ENCODE data around the gene PCCB. TPM values are rescaled to one million over a fixed set of nuclear protein-coding genes. Genes with fewer than 3 reads are reported as not detected.

PCCB gene
- total and polyA plus RNA-seq, 2 donors (not counting 3 experiments of a cell fraction or from before 2014, with no cell fraction given): 28.6 to 36.5 TPM

- Histone ChIP-seq H4K20me1 (replicated peaks; ENCODE audit: control insufficient read depth, extremely low read depth, insufficient read depth, low read length) (no peaks in the 10 kb centered on the region), H3K27ac (ENCODE audit: insufficient read depth, low read depth, low read length) (no peak overlapping the region), H3K9ac (replicated peaks; ENCODE audit: extremely low read depth, insufficient read depth, low read length) (no peak overlapping the region), H3K36me3 (ENCODE audit: control insufficient read depth in 2 of 2, extremely low read depth in 1 of 2, insufficient read depth in 2 of 2, low read length in 2 of 2) (peaks cover 0 to 2% of the 10 kb centered on the region in 2 experiments), H3K4me2 (ENCODE audit: insufficient read depth, low read length) (no peak overlapping the region), H3K9me3 (replicated peaks; ENCODE audit: control insufficient read depth, insufficient read depth, low read length) (no peaks in the 10 kb centered on the region), H3K27me3 (ENCODE audit: control insufficient read depth in 2 of 2, insufficient read depth in 2 of 2, low read length in 2 of 2) (no peaks in the 10 kb centered on the region), H3K4me1 (ENCODE audit: control insufficient read depth, extremely low read depth, insufficient read depth, low read length) (no peaks in the 10 kb centered on the region), H3K79me2 (ENCODE audit: control insufficient read depth, insufficient read depth, low read length) (no peaks in the 10 kb centered on the region), H2AFZ (ENCODE audit: low read depth, low read length) (no peak overlapping the region), H3K9me1 (replicated peaks; ENCODE audit: control insufficient read depth, extremely low read depth, insufficient read depth, low read length) (no peaks in the 10 kb centered on the region), H3K4me3 (replicated peaks in 1 of 3; ENCODE audit: insufficient read depth in 1 of 3, low read depth in 1 of 3, low read length in 3 of 3) (no peak overlapping the region)
- no TSS peak for BruUV-seq (replicated peaks)
- TF ChIP-seq JUN (IDR thresholded peaks at IDR 0.05; ENCODE audit: borderline replicate concordance, insufficient read depth, insufficient read length, low read depth): no peak
- TF ChIP-seq CTCF (IDR thresholded peaks at IDR 0.05; ENCODE audit: extremely low read depth in 1 of 2, insufficient read depth in 1 of 2, low read depth in 1 of 2, low read length in 2 of 2): peak in 1 of 2 donors; percentile 0
- CTCF ChIA-PET: interaction anchor here (0.7 to 4.5 kb wide), 18 partner anchors 8 to 662 kb away, joined by 3 to 27 read pairs (median 4); partner anchors contain the start of gene STAG1
- FAIRE-seq (peak; percentile 31), DNase-seq (ENCODE audit: low read depth, low spot score) (no peak)
- intact Hi-C loops (cut with micrococcal nuclease) (no loop called here), dilution Hi-C loops (cut with MboI; ENCODE audit: extremely low pct_ligation_motif_present, low sequenced_read_pairs) (no loop called here)
- POLR2A ChIA-PET: no interaction called here
Observed at GRCh38 chr3:136351905-136352304, 101.8 kb downstream of the PCCB start.

- Histone ChIP-seq H3K4me1 (ENCODE audit: control insufficient read depth, extremely low read depth, insufficient read depth, low read length) (no peaks in the 10 kb centered on the region), H3K27me3 (ENCODE audit: control insufficient read depth in 2 of 2, insufficient read depth in 2 of 2, low read length in 2 of 2) (no peaks in the 10 kb centered on the region), H4K20me1 (replicated peaks; ENCODE audit: control insufficient read depth, extremely low read depth, insufficient read depth, low read length) (no peaks in the 10 kb centered on the region), H3K36me3 (ENCODE audit: control insufficient read depth in 2 of 2, extremely low read depth in 1 of 2, insufficient read depth in 2 of 2, low read length in 2 of 2) (peaks cover 0 to 2% of the 10 kb centered on the region in 2 experiments), H3K4me3 (replicated peaks in 1 of 3; ENCODE audit: insufficient read depth in 1 of 3, low read depth in 1 of 3, low read length in 3 of 3) (no peak overlapping the region), H3K79me2 (ENCODE audit: control insufficient read depth, insufficient read depth, low read length) (no peaks in the 10 kb centered on the region), H3K4me2 (ENCODE audit: insufficient read depth, low read length) (no peak overlapping the region), H2AFZ (ENCODE audit: low read depth, low read length) (no peak overlapping the region), H3K9ac (replicated peaks; ENCODE audit: extremely low read depth, insufficient read depth, low read length) (no peak overlapping the region), H3K9me3 (replicated peaks; ENCODE audit: control insufficient read depth, insufficient read depth, low read length) (no peaks in the 10 kb centered on the region), H3K27ac (ENCODE audit: insufficient read depth, low read depth, low read length) (no peak overlapping the region), H3K9me1 (replicated peaks; ENCODE audit: control insufficient read depth, extremely low read depth, insufficient read depth, low read length) (no peaks in the 10 kb centered on the region)
- BruUV-seq (replicated peaks): no TSS peak
- CTCF ChIA-PET: interaction anchor here (3.9 to 4.5 kb wide), 2 partner anchors 275 to 398 kb away, joined by 9 to 27 read pairs; partner anchors contain the start of gene STAG1
- DNase-seq (ENCODE audit: low read depth, low spot score) (no peak), FAIRE-seq (no peak)
- TF ChIP-seq CTCF (IDR thresholded peaks at IDR 0.05; ENCODE audit: extremely low read depth in 1 of 2, insufficient read depth in 1 of 2, low read depth in 1 of 2, low read length in 2 of 2): no peak
- no peak for TF ChIP-seq POLR2A (IDR thresholded peaks at IDR 0.05; ENCODE audit: low read depth, low read length)
- TF ChIP-seq MAX (IDR thresholded peaks at IDR 0.05; ENCODE audit: insufficient read depth, insufficient read length): no peak
- no peak for TF ChIP-seq GATA2 (IDR thresholded peaks at IDR 0.05; ENCODE audit: insufficient read depth, insufficient read length, low read depth, low read length)
- dilution Hi-C loops (cut with MboI; ENCODE audit: extremely low pct_ligation_motif_present, low sequenced_read_pairs): no loop called here
- POLR2A ChIA-PET: no interaction called here
- intact Hi-C loops (cut with micrococcal nuclease): no loop called here
Observed at GRCh38 chr3:136353461-136353860, 103.3 kb downstream of the PCCB start.

Data from endothelial cell of umbilical vein (primary cell).